K562 (cell line): ENCODE data around the gene RBM5.

Source experiments
- BRD4 ChIP-seq: fragments of 200-600 bp; sonication (generic); IDR thresholded peaks from 2 replicates; pipeline ENCODE4 v1.6.1; 2017; ENCODE audit warnings: inconsistent platforms
- SAP30 ChIP-seq: fragments of 200-600 bp; sonication (generic); IDR thresholded peaks from 2 replicates; pipeline ENCODE4 v1.6.1; 2012; ENCODE audit warnings: borderline replicate concordance, low read depth, mild to moderate bottlenecking, moderate library complexity, low read length, control low read depth, inconsistent platforms; ENCODE audit not compliant: insufficient read depth, poor library complexity, severe bottlenecking

DNA sequence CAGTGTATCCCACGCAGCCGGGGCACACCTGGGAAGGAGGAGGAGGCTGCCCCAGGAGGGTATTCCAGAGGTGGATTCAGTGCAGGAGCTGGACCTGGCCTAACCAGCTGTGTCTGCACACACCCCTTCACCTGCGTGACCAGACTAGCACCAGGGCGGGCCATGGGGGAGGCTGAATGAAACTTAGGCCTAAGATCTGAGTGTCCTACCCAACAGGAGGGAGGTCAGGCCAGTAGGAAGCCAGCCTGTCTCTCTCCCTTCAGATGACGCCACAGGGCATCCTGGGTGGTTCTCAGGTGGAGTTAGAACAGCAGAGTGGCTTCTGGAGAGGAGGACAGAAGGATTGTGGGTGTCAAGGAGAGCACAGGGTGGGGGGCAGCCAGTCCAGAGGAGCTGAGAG, 63.0 kb downstream of the RBM5 start:
- TF ChIP-seq SAP30: no peak
- no peak for TF ChIP-seq BRD4
